NCI-H748 treated with DMSO at 0.1 percent for 48 hours (cell line): ENCODE data around the gene ELL2.

ENCODE experiments used
- DNase-seq: peaks from one replicate; lab custom pipeline; 2025; lab: John Stamatoyannopoulos, UW

ELL2 gene

GRCh38 chr5:95983080-95983479, 21.4 kb upstream of the ELL2 start:
- DNase-seq: no peak

GRCh38 chr5:95976606-95977005, 15.0 kb upstream of the ELL2 start:
- DNase-seq: no peak

GRCh38 chr5:95975703-95976102, 14.1 kb upstream of the ELL2 start:
- DNase-seq: no peak

- DNase-seq: no peak
Measured at GRCh38 chr5:95973793-95974325, 12.2 kb upstream of the ELL2 start.

- DNase-seq: no peak
Measured at GRCh38 chr5:95972196-95972595, 10.5 kb upstream of the ELL2 start.

- DNase-seq: no peak
Measured at GRCh38 chr5:95970359-95970704, 8.7 kb upstream of the ELL2 start.

- no peak for DNase-seq
Measured at GRCh38 chr5:95969651-95970358, 8.2 kb upstream of the ELL2 start.

GRCh38 chr5:95969055-95969454, 7.4 kb upstream of the ELL2 start:
- no peak for DNase-seq

GRCh38 chr5:95967236-95967635, 5.6 kb upstream of the ELL2 start:
- no peak for DNase-seq

- DNase-seq: peak; percentile 56
Measured at GRCh38 chr5:95966005-95966404, 4.4 kb upstream of the ELL2 start.

GRCh38 chr5:95963650-95964410, 2.2 kb upstream of the ELL2 start:
- no peak for DNase-seq

- DNase-seq: no peak
Measured at GRCh38 chr5:95962785-95963184, 1.1 kb upstream of the ELL2 start.

GRCh38 chr5:95962475-95962773, 773 bp upstream of the ELL2 start:
- no peak for DNase-seq

GRCh38 chr5:95960667-95961616, 709 bp downstream of the ELL2 start:
- no peak for DNase-seq

GRCh38 chr5:95959888-95960666, 1.6 kb downstream of the ELL2 start:
- DNase-seq: peak; percentile 32

- DNase-seq: no peak
Measured at GRCh38 chr5:95959051-95959887, 2.4 kb downstream of the ELL2 start.

GRCh38 chr5:95958310-95959014, 3.2 kb downstream of the ELL2 start:
- no peak for DNase-seq

GRCh38 chr5:95957561-95958203, 4.0 kb downstream of the ELL2 start:
- DNase-seq: no peak

GRCh38 chr5:95956900-95957293, 4.8 kb downstream of the ELL2 start:
- no peak for DNase-seq
